Retinal pigment epithelial cell (primary cell): Measurements from ENCODE around the gene MAST4.
"Not testable (repeated sequence)": the region's sequence is repeated elsewhere in the genome, so short reads cannot be mapped to it uniquely, and the experiment has no call there.

Experiments
- DNase-seq: peaks from one replicate; pipeline ENCODE4 v3.0.0-alpha.2; 2010; ENCODE audit warnings: low read depth
- H3K4me3 ChIP-seq: 2 replicates; pipeline ENCODE4 v1.5.1; 2011; ENCODE audit warnings: mild to moderate bottlenecking, low read length, control low read depth, moderate library complexity
- CTCF ChIP-seq: conservative IDR thresholded peaks from 2 replicates; pipeline ENCODE4 v1.5.1; 2011; ENCODE audit warnings: low read depth, low read length, control low read depth, inconsistent platforms

The MAST4 gene

DNA sequence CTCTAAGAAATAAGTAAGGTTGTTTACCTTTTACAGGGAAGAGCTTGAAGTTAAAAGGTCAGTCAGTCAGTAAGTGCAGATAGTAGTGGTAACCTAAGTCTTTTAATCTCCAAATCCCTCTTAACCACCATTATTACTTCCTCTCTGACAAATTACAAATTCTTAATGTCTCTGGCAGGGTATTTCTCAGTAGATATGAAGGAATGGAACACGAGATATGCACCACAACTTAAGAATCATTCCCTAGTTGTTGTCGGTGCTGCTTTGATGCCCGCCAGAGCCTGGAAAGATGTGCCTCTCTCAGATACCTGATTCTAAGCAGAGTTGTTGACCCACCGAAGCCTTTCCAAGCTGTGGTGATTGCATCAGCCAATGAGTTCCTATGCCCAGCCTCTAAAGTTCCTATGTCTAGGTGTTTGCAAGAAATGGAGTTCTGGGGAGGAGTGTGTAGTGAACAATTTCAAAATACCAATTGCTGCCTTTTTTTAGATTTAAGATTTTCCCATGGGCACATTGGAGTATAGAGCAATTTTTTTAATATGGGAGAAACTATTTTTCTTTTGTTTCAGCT is 521.9 kb downstream of the MAST4 start:
- H3K4me3 ChIP-seq, result no peak overlapping the region
- TF ChIP-seq CTCF, result no peak
- no peak for DNase-seq

DNA sequence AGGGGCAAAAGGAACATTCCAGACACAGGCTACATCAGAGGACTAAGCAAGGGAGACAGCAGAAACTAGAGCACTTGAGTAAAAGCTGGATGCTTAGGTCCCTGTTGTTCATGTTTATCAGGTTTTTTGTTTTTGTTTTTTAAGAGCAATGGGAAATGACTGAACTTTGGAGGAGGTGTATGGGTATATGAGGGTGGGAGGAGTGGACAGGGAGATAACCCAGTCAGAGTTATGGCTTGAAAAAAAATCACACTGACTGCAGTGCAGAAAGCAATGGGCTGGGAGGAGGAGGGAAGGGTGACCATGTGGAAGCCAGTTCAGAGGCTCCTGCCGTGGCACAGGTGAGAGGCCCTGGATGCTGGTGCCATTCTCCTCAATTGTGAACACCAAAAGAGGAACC is 522.8 kb downstream of the MAST4 start:
- no peak for TF ChIP-seq CTCF

DNA sequence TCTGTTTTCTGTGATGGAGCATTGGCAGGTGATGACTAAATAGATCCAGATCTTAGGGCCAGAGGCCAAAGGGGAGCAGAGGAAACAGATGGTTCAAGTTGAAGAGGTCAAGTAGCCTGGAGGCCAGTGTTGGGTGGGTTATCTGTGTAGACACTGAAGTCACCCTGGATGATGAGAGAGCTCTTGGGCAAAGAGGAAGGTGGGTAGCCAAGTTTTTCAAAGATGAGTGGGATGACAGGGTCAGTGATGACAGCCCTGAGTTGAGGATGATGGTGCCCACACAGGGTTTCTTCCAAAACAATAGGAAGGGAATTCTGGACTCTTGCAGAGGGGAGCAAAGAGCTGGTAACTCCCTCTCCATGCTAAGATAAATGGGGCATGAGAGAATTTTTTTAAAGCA is 523.8 kb downstream of the MAST4 start:
- no peak overlapping the region for H3K4me3 ChIP-seq
- no peak for TF ChIP-seq CTCF
- DNase-seq, result no peak

More for the DNA sequence above, 522.8 kb downstream of the MAST4 start:
- DNase-seq, result no peak
- H3K4me3 ChIP-seq, result no peak overlapping the region

GRCh38 chr5:67123819-67124218 is 527.6 kb downstream of the MAST4 start:
- no peak for TF ChIP-seq CTCF
- no peak for DNase-seq
- H3K4me3 ChIP-seq, result no peak overlapping the region

- no peak overlapping the region for H3K4me3 ChIP-seq
- peak; percentile 19 for DNase-seq
- no peak for TF ChIP-seq CTCF
Observed at GRCh38 chr5:67124556-67124955, 528.4 kb downstream of the MAST4 start.

DNA sequence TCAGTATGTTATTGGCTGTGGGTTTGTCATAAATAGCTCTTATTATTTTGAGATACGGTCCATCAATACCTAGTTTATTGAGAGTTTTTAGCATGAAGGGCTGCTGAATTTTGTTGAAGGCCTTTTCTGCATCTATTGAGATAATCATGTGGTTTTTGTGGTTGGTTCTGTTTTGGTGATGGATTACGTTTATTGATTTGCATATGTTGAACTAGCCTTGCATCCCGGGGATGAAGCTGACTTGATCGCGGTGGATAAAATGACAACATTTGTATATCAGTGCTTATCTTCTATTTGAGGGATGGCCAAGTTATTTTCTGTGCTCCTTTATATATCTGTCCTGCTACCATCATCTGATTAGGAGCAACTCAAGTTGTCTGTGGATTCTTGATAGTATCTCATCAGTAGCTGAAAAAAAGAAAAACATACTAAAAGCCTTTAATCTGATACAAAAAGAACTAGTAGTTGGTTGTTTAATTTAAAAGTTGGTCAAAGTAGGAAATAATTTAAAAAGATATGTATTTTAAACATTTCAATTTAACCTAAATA is 531.2 kb downstream of the MAST4 start:
- DNase-seq, H3K4me3 ChIP-seq: not testable (repeated sequence)

DNA sequence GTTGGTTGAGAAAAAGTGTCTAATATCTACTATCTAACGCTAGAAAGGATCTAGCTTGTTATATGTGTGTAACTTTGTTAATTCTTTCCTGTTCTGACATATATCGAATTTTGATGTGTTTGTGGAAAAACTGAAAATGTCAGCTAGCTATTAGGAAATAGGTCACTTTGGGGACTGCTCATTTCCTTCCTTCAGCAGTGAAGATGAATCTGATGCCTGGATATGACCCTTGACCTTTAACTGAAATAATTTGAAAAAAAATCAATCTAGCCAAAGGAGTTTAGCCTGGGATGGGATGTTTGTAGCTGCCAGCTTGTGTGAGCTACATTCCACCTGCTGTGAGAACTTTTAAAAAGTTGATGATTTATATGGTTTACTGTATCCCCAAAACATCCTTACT is 533.6 kb downstream of the MAST4 start:
- DNase-seq, result no peak
- H3K4me3 ChIP-seq, result no peak overlapping the region
- no peak for TF ChIP-seq CTCF
